ENCODE measurements around the gene PCTP.

- TF ChIP-seq JUND (IDR thresholded peaks at IDR 0.05; ENCODE audit: borderline replicate concordance, low read depth, low read length) (no peak), JUND (tag; IDR thresholded peaks at IDR 0.05; ENCODE audit: borderline replicate concordance, low read depth, low read length) (no peak), RAD21 (CRISPR knock-in tag; conservative IDR thresholded peaks at IDR 0.05 in 1 of 2, IDR thresholded peaks at IDR 0.05 in 1 of 2) (no peak), FOXK2 (conservative IDR thresholded peaks at IDR 0.05 in 1 of 2, IDR thresholded peaks at IDR 0.05 in 1 of 2; ENCODE audit: low read depth in 2 of 2) (no peak), CTCF (IDR thresholded peaks at IDR 0.05 in 2 of 3, conservative IDR thresholded peaks at IDR 0.05 in 1 of 3; ENCODE audit: insufficient read depth in 2 of 3, low read depth in 1 of 3, low read length in 3 of 3) (no peak), RBM17 (IDR thresholded peaks at IDR 0.05; ENCODE audit: borderline replicate concordance, low read depth, low read length) (no peak), TCF7 (IDR thresholded peaks at IDR 0.05; ENCODE audit: borderline replicate concordance) (no peak), MYBL2 (IDR thresholded peaks at IDR 0.05; ENCODE audit: low read depth) (no peak), MYBL2 (CRISPR knock-in tag; IDR thresholded peaks at IDR 0.05; ENCODE audit: borderline replicate concordance) (no peak), CHD4 (IDR thresholded peaks at IDR 0.05; ENCODE audit: insufficient read depth, insufficient replicate concordance, low read depth, low read length, poor library complexity, severe bottlenecking) (no peak), TCF3 (CRISPR knock-in tag; IDR thresholded peaks at IDR 0.05) (no peak)
These were observed 5.6 kb upstream of the PCTP start for GRCh38 chr17:55745258-55745657.
